K562 (cell line): ENCODE measurements around the gene NOCT. TPM values are rescaled to one million over a fixed set of nuclear protein-coding genes. Genes with fewer than 3 reads are reported as not detected.

Source experiments
- BCLAF1 ChIP-seq, 2 experiments: fragments of 450-650 bp in 1 of 2; IDR thresholded peaks; 2 replicates each; pipeline ENCODE4 v1.6.1; 2011 to 2017; ENCODE audit warnings: low read depth in 2 of 2, antibody characterized with exemption in 1 of 2, borderline replicate concordance in 1 of 2, low read length in 1 of 2, mild to moderate bottlenecking in 1 of 2, mixed read lengths in 1 of 2; ENCODE audit not compliant: control insufficient read depth in 1 of 2
- CHCHD3 ChIP-seq: fragments of 250-450 bp; sonication (Bioruptor Pico); IDR thresholded peaks from 2 replicates; pipeline ENCODE4 v2.1.2; 2022; ENCODE audit warnings: mild to moderate bottlenecking
- CHD1 ChIP-seq: fragments of 200-600 bp; sonication (generic); IDR thresholded peaks from one replicate; pipeline ENCODE4 v1.6.1; 2012; ENCODE audit warnings: mild to moderate bottlenecking, moderate library complexity, low read length, inconsistent platforms
- CREB1 ChIP-seq, 2 experiments: sonication (generic) in 1 of 2; formaldehyde crosslinking in 1 of 2; IDR thresholded peaks; 2 replicates each; pipeline versions ENCODE4 v1.6.1 to v1.8.0; 2012 to 2022; ENCODE audit warnings: inconsistent platforms in 1 of 2, mild to moderate bottlenecking in 1 of 2, missing genetic modification reagents in 1 of 2, moderate library complexity in 1 of 2
- LEF1 ChIP-seq: fragments of 450-650 bp; IDR thresholded peaks from 2 replicates; pipeline ENCODE4 v1.6.1; 2016; ENCODE audit warnings: mild to moderate bottlenecking
- MECOM ChIP-seq: fragments of 250-450 bp; sonication (Bioruptor Pico); IDR thresholded peaks from 2 replicates; pipeline ENCODE4 v1.8.0; 2022; ENCODE audit warnings: inconsistent platforms
- MED1 ChIP-seq: sonication (generic); formaldehyde crosslinking; IDR thresholded peaks from 2 replicates; pipeline ENCODE4 v1.8.1; 2023; ENCODE audit warnings: missing genetic modification reagents, borderline replicate concordance
- MYC ChIP-seq, 2 experiments: fragments of 250-450 bp in 1 of 2; sonication (Bioruptor Pico) in 1 of 2; IDR thresholded peaks; 2 replicates each; pipeline versions ENCODE4 v1.5.1 to v1.6.1; 2012 to 2021; ENCODE audit warnings: low read depth in 2 of 2, borderline replicate concordance in 1 of 2, improper control_type of control experiment in 1 of 2, low read length in 1 of 2, mild to moderate bottlenecking in 1 of 2, moderate library complexity in 1 of 2
- NCOA6 ChIP-seq: fragments of 450-650 bp; IDR thresholded peaks from 2 replicates; pipeline ENCODE4 v1.6.1; 2017; ENCODE audit warnings: mild to moderate bottlenecking
- NCOR1 ChIP-seq: fragments of 450-650 bp; IDR thresholded peaks from 2 replicates; pipeline ENCODE4 v1.6.1; 2016; ENCODE audit warnings: mild to moderate bottlenecking, moderate library complexity
- POLR2G ChIP-seq: fragments of 200-400 bp; formaldehyde crosslinking; IDR thresholded peaks from 2 replicates; pipeline ENCODE4 v1.6.1; 2017; ENCODE audit warnings: low read depth, mild to moderate bottlenecking, antibody characterized with exemption, low read length, moderate library complexity
- PRDM10 ChIP-seq: fragments of 450-650 bp; IDR thresholded peaks from 2 replicates; pipeline ENCODE4 v1.6.1; 2018; ENCODE audit not compliant: partially characterized antibody
- SLC30A9 ChIP-seq: fragments of 250-450 bp; sonication (Bioruptor Pico); IDR thresholded peaks from 2 replicates; pipeline ENCODE4 v1.8.0; 2022; ENCODE audit warnings: mild to moderate bottlenecking, moderate library complexity
- ZFP1 ChIP-seq: fragments of 450-650 bp; formaldehyde crosslinking; IDR thresholded peaks from 2 replicates; pipeline ENCODE4 v1.4.0; 2020; ENCODE audit warnings: mild to moderate bottlenecking, mixed read lengths
- ZMIZ1 ChIP-seq, 2 experiments: fragments of 150-350 bp in 1 of 2; IDR thresholded peaks; 2 replicates each; pipeline ENCODE4 v1.6.1; 2012 to 2016; ENCODE audit warnings: low read depth in 2 of 2, low read length in 2 of 2, mild to moderate bottlenecking in 1 of 2, moderate library complexity in 1 of 2
- ZNF77 ChIP-seq: fragments of 250-450 bp; sonication (Bioruptor Pico); IDR thresholded peaks from 2 replicates; pipeline ENCODE4 v1.5.0; 2020
- polyA plus RNA-seq, 8 experiments: library from polyadenylated mRNA; depleted of rRNA in 4 of 8; stranded (reverse) in 5 of 8; unstranded in 3 of 8; fragments of >200 nt; fragmentation: Nextera tagmentation in 2 of 8; fragmentation: Illumina TruSeq in 1 of 8; extraction: Ambion mirVana in 2 of 8; extraction: Trizol in 1 of 8; gene quantifications; 2 replicates each; pipeline versions ENCODE4 v1.2.1 to v1.2.3, GENCODE V29; 2011 to 2014; ENCODE audit warnings: inconsistent platforms in 1 of 8, missing spikeins in 1 of 8
- total RNA-seq, 7 experiments: library from RNA; depleted of rRNA in 6 of 7; stranded (reverse); fragments of >200 nt in 6 of 7; fragmentation: Illumina TruSeq in 2 of 7; extraction: Trizol in 2 of 7; gene quantifications; 2 replicates each; pipeline versions ENCODE4 v1.2.1 to v1.2.3, GENCODE V29; 2011 to 2021; ENCODE audit warnings: low replicate concordance in 1 of 7

NOCT gene
- total and polyA plus RNA-seq, 9 of the 15 experiments (the other 6 are each of a cell fraction or from before 2014, with no cell fraction given), result 1.3 to 20.2 (median 11.1) TPM

DNA sequence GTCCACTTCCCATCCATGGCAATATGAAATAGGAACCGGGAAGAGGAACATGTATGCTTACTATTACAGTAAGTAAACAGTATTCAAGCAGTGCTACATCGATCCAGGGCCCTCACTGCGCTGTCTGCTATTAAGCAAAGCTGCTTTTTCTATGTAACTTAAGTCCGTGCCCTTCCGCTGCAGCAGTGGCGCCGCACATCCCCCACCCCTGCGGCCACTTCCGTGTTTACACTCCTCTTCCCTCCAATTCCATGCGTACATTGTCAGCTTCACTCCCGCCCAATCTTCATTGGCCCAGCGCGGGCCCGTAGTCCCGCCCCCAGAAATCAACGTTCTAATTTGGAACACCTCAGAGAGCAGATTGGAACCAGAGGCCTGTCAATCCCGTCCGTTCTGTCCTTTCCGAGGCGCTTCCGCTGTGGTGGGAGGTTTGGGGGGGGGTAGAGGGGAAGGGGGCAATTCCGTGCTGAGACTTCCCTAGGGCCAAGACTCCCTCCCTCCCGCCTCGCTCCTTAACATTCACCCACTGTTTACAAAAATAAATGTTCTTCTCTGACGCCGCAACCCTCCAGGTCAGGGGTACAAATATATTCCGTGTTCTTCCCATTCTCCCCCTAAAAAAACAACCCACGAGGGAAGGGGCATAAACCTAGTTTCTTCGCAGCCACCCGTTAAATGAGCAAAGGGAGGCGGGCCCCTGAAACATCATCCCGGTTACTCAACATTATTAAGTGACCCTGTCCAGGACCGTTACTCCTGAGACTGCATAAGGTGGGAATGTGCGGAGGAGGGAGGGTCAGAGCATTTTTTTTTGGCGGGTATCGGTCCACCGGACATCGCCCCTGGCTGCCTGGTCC lies 67.4 kb downstream of the NOCT start (continued):
- TF ChIP-seq NCOR1 (no peak; the same call in none of the 2 replicates), ZMIZ1 (IDR thresholded peaks at IDR 0.05; ENCODE audit: low read depth in 2 of 2, low read length in 2 of 2) (no peak), CREB1 (IDR thresholded peaks at IDR 0.05) (peak; percentile 69; the same call in 1 of the 2 replicates), CREB1 (CRISPR knock-in tag; IDR thresholded peaks at IDR 0.05) (peak; percentile 68; the same call in 1 of the 2 replicates), NCOA6 (no peak), LEF1 (peak; percentile 72; the same call in 1 of the 2 replicates), MECOM (CRISPR knock-in tag) (no peak), POLR2G (no peak), BCLAF1 (IDR thresholded peaks at IDR 0.05; ENCODE audit: borderline replicate concordance in 1 of 2, control insufficient read depth in 1 of 2, low read depth in 2 of 2, low read length in 1 of 2) (no peak; a peak in 1 of 4 replicates), MED1 (no peak), PRDM10 (no peak), CHCHD3 (CRISPR knock-in tag) (no peak), SLC30A9 (CRISPR knock-in tag) (no peak), MYC (IDR thresholded peaks at IDR 0.05; ENCODE audit: low read depth, low read length) (peak; percentile 82), MYC (CRISPR knock-in tag; IDR thresholded peaks at IDR 0.05; ENCODE audit: borderline replicate concordance, low read depth) (no peak), CHD1 (no peak), ZFP1 (no peak), ZNF77 (CRISPR knock-in tag) (no peak)
